Activated T-cell treated with anti-CD3 and anti-CD28 coated beads for 1 hour (primary cell): ENCODE measurements around the gene REG4.
A peak's percentile ranks its signal among the peaks of the same experiment; 100 is the strongest.
"Not testable (repeated sequence)": the region's sequence is repeated elsewhere in the genome, so short reads cannot be mapped to it uniquely, and the experiment has no call there.

ENCODE experiments used
- DNase-seq: peaks from one replicate; pipeline ENCODE4 v3.0.0-alpha.2; 2020; ENCODE audit warnings: low read depth

The REG4 gene

DNA sequence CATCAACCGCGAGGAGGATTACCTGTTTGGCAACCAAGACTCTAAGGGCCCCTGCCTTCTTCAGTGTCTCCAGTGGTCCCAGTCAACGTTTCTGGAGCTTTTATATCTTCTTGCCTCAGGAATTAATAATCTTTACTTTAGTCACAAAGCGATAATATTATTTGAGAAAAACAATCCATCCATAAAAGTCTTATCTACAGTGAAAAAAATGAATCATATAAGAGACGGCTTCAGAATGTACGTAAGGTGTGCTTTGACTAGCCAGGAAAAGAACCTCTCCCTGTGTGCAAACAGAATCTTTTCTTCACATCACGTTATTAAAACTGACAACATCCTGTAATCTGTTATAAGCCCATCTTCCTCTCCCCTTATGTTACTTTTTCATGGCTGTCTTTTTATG, at the start of gene REG4:
Gene REG4 (minus strand): TSS at position 74 of the 400 bp plus-strand sequence. CDS start 2,691 bp downstream, outside the sequence.
- DNase-seq = no peak

DNA sequence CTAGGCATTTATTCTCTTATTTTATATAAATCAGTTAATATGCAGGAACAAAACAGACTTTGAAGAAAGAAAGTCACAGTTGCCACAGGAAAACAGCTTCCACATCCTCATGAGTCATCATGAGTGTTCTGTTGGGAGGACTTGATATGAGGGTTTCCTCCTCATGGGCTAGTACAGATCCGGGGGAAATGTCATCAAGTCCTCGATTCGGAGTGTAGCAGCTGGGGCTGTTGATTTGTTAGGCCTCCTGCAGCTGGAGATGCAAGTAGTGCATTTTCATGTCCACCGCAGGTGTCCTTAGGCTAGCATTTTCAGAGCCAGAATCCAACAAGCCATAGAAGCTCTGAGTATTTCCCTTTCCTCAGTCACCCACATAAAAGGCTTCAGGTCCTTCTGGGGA, 48.4 kb upstream of the REG4 start:
- no peak for DNase-seq

DNA sequence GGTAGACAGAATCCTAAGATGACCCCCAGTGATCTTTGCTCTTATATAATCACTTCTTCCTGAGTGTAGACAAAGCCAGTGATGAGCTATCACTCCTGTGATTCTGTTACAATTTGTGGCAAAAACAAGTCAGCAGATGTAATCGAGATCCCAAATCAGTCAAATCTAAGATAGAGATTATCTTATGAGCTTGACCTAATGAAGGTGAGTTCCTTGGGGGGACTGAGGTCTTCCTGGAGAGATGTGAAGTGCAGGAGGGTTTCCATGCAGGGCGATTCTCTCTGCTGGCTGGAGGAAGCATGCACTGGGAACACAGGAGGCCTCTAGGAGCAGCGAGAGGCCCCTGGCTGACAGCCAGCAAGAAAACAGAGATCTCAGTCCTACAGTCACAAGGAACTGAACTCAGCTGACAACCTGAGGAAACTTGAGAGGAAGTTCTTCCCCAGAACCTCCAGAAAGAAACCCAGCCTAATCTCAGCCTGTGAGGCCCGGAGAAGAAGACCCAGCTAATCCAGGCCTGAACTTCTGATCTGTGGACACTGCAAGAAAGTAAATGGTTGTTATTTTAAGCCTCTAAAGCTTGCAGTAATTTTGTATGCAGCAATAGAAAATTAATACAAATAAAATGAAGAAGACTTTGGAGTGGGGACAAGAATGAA, 47.4 kb upstream of the REG4 start:
- DNase-seq = not testable (repeated sequence)

DNA sequence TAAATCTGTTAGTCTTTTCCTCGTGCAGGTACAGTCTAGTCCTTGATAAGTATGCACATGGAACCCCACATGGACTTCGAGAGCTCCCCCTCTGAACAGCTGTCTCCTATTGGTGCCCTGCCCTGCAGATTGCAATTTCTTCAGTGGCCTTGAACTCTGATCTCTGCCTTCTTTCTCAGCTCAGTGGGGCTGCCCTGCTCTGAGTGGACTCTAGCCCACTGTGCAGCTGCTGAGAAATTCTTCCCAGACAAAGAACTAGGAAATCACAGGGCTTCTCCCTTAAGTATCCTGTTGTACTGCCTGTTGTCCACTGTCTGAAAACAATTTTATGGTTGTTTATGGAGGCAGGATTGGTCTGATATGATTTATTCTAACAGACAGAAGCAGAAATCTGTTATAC, 46.9 kb upstream of the REG4 start:
- no peak for DNase-seq

DNA sequence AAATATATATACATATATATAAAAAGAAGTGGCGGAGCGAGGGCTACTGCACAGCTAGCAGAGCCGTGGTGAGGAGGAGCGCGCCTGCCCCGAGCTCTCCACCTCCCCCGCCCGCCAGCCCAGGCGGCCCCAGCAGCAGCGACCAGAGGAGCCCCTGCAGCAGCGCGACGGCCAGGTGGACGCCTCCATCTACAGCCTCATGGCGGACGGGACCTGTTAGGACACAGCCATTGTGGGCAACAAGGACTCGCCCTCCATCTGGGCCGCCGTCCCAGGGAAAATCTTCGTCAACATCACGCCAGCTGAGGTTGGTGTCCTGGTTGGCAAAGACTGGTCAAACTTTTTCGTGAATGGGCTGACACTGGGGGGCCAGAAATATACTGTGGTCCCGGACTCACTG, 41.9 kb upstream of the REG4 start:
- no peak for DNase-seq

DNA sequence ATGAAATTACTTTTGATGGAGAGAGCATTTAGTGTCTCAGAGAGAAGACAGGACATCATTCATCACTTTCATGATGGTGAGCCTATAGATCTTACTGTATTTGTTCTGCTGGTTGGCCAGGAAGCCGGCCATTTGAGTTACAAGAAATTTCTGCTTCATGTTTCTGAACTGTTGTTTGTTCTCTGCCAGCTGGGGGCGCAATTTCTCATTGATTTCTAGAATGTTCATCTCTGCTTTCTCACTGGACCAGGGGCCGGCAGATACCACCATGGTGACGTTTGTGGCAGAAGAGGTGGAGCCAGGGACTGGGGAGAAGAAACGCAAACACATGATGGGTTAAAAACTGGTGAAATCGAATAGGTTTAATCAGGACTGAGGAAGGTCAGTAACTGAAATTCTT, 32.9 kb upstream of the REG4 start:
- DNase-seq = not testable (repeated sequence)

DNA sequence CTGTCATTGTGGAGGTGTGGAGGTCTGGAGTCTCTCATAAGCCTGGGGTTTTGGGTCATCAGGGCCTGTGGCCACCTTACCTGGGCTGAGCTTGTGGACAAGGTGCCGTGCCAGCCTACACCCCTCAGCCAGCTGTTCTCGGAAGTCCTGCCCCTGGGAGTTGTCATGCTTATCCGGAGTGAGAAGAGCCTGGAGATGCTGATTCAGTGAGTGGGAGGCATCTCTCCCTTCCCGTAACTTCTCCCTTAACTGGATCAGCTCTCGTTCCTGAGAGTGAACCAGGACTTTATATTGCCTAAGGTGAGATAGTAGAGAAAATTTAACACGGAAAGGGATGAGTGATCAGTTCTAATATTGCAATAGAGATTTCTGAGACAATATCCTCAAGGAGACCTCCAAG, 30.0 kb upstream of the REG4 start:
- no peak for DNase-seq

DNA sequence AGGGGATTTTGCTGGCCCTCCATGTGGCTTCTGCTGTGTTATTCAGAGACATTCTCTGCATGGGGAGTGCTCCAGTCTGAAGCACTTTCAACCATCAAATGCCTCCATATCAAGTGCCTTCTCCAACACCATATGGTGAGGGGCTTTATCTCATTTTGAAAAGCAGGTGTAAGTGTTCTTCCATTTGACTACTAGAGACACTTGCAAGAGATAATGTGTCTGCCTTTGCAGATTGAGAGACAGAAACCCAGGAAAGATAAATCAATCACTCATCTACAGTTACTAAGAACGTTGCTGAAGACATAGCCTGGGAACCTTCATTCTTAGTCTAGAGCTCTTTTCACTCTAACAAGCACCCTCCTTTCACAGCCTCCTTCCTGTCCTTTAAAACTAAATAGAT, 29.5 kb upstream of the REG4 start:
- DNase-seq = no peak

DNA sequence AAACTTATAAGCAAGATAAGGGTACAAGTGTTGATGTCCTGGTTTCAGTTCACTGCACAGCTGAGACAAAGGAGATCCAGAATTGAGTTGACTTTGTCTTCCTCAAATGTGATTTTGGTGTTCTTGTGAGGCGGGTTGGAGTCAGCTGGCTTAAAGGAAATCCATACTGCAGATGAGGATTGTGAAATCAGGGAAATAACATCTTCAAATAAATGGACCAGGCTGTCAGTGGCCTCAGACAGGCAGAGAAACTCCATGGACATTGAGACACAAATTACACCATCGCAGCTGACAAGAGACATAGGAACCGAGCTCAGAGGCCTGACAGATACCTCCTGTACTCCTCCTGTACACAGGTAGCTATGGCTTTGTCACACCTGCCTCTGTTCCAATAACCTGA, 27.0 kb upstream of the REG4 start:
- no peak for DNase-seq

DNA sequence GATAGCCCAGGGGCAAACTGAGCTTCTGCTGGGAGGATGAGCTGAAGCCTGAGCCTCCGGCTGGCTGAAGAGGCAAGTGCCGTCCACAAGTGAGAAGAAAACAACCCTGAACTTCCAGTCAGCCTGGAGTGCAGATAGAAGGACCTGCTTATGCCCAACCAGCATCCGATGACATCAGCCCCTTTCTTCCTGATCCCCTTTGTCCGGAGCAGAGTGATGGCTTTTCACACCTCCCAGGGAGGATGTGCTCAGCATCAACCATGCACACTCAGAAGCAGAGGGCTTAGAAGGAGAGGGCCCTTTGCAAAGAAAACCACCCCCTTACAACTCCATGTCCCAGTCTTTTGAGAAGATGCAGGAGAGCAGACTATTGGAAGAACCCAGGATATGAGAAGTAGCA, 23.7 kb upstream of the REG4 start:
- DNase-seq = no peak

DNA sequence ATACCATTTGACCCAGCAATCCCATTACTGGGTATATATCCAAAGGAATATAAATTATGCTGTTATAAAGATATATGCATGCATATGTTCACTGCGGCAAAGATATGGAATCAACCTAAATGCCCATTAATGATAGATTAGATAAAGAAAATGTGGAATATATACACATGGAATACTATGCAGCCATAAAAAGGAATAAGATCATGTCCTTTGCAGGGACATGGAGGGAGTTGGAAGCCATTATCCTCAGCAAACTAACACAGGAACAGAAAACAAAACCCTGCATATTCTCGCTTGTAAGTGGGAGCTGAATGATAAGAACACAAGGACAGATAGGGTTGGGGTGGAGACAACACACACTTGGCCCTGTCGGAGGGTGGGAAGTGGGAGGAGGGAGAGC, 19.8 kb upstream of the REG4 start:
- DNase-seq = no peak

DNA sequence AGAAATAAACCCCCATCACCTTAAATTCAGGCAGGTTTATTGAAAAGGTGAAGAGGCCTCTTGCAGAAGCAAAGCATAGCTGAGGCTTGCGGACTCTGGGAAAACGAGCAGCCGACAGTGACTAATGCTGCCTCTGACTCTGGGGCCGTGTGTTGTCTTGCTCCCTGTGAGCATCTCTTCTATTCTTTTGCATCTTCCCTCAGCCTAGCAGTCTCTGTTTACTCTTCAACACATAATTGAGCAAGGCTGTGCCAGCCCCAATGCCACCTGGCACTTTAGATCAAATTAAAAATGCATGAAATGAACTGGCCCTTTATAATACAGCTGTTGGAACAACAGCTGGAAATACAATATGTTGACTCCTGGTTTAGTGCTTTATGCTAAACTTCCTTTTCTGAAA, 18.4 kb upstream of the REG4 start:
- DNase-seq = no peak

DNA sequence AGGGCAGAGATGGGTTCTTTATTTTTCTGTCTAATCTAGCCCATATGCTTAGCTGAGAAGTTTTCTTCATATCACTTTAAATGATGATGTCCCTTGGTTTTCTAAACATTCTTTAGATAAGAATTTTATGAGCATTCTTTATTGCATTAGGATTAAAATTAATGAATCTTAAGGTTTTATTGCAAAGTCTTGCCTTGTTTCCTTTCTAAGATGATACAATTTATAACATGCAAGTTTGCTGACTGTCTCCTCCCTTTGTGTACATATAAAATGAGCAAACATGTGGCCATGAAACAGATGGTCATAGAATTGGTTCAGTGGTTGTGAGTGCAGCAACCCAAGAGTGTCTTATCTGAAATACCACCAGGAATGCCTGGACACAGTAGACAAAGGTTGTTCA, 17.7 kb upstream of the REG4 start:
- not testable (repeated sequence) for DNase-seq

DNA sequence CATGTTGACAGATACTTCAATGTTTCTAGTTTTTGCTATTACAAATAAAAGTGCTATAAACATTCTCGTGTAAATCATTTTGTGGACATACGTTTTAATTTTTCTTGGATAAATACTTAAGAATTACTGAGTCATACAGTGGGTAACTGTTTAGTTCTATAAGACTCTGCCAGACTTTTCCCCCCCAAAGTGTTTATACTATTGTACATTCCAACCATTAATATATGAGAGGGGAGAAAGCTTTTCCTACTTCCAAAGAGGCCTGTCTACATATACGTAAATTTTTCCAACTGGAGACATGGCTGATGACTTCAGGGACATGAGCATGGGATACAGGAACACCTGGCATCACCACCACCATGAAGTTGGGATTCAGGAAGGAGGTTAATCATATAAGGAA, 17.0 kb upstream of the REG4 start:
- DNase-seq = no peak

DNA sequence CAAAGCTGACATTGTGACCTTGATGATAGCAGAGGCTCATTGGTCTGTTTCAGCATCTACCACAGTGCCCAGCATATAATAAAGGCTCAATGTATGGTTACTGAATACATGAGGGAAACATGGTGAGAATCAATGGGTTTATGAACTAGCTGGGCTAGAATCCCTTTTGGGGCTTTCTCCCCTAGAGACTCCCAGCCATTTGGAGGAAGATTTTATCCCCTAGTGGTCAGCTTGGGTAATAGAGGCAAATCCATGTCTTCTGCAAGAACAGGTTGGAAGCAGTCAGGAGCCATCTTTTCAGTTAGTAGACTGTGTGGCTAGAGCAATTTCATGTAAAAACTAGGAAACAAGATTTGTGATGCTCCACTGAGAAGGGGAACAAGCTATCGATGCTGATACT, 15.8 kb upstream of the REG4 start:
- no peak for DNase-seq

DNA sequence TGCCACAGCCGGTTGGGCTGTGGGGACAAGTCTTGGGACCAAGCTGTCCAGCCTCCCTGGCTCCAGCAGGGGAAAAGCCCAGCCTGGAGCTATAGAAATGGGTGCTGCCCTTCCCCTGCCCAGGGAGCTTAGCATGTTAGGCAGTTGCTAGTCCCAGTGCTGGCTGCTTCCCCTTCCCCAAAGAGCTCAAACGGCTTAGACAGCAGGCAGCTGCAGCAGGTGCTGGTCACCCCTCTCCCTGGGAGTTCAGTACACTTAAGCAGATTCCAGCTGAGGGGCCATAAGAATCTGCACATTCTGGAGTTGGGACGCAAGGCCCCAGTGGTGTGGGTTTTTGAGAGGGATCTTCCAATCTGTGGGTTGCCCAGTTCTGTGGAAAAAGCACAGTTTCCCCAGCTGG, 11.1 kb upstream of the REG4 start:
- DNase-seq = no peak

DNA sequence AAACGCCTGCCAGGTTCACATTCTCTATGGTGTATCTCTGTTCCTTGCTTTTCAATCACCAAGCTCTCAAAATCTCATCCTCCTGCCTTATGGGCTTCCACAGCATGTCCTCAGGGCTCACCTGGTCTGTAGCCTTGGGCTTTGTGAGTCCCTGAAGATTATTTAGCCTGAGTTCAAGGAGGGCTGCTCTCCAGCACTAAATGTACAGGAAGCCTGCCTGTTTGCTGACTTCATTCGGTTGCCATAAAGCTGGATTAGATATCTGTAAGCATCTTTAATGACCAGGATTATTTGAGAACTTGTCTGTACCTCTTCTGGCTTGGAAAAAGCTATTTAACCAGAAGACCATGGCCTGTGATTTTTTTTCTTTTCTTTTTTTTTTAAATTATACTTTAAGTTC, 6.9 kb upstream of the REG4 start:
- DNase-seq = no peak

DNA sequence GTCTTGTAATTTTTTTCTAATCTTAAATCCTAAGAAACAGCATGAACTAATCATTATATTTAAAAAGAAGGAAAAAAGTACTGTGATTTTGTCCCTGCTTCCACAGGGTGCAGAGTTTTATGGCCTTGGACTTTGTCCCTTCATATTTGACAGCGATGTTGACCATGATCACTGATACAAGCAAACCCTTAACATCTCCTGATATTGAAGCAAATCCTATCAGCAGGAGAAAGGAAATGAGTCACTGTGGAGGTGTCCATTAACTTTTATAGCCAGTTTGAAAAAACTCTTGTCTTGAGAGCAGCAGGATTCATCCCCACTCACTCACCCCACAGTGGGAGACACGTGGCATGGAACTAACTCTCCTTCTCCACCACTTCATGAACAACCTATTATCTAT, 5.1 kb upstream of the REG4 start:
- DNase-seq = no peak

DNA sequence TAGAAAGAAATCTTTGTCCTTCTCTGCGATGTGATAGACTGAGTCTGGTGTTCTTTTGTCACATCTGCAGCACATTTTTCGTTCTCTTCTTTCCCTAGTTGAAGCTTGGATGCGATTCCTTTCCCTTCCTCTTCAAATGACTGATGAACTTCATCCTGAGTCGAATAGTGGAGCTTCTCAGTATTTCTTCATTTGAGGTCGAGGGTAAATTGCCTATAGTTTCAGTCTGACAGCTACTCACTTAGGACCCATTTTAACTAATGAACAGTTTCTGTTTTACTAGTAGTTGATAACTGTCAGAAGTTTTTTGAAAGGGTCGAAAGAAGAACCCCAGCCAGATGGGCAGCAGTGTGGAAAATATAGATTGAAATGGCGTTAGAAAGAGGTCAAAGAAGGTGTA, 4.7 kb upstream of the REG4 start:
- DNase-seq = no peak

DNA sequence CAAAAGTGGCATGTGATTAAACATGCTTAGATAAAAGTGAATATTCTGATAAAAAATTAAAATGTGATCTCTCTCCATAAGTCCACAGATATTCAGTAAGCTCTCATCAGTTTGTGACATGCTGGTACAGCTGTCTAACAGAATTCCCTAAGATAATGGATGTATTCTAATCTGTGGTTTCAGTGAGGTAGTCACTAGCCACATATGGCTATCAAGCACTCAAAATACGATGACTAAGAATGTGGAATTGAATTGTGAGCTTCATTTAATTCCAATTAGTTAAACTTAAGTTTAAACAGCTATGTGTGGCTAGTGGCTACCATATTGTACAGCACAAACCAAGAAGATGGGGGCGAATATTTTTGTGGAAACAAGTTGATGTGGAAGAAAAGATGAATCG, 4.1 kb upstream of the REG4 start:
- no peak for DNase-seq

DNA sequence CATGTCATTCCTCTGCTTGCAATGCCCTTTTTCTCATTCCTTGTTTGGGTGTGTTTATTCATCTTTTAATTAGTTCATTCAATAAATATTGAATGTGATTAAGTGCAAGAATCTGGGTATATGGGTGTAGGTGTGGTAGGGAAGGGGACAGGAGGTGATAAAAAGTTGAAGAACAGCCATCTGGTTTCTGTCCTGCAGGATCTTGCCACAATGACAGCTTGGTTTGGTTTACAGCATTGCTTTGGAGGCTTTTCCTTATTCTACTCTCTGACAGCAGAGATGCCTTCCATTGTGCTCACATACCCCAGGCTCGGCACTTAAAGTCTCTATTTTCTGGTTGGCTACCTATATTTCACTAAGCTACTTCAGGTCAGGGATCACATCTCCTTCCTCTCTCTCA, 3.0 kb upstream of the REG4 start:
- no peak for DNase-seq

DNA sequence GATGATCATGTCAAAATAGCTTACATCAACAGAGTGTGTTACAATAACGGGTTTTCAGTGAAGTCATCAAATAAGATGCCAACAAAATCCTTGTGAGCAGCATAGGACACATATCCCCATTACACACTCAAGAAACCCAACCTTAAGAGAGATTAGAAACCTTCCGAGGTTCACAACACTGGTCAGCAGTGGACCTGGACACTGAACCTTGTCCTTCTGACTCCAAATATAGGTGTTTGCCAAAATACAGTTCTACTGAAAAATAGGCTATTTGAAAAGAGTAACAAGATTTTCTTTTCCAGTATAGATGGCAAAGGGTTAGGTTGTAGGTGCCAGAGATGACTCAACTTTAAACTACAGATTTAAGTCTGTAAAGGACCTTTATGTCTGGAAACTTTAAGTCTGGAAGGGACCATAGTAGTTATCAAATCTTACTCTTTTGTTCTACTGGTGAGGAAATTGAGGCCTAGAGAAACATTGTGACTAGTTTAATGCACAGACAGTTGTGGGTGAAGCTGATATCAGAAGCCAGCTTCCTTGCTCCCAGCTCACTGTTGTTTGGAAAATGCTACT, 811 bp upstream of the REG4 start:
- no peak for DNase-seq

DNA sequence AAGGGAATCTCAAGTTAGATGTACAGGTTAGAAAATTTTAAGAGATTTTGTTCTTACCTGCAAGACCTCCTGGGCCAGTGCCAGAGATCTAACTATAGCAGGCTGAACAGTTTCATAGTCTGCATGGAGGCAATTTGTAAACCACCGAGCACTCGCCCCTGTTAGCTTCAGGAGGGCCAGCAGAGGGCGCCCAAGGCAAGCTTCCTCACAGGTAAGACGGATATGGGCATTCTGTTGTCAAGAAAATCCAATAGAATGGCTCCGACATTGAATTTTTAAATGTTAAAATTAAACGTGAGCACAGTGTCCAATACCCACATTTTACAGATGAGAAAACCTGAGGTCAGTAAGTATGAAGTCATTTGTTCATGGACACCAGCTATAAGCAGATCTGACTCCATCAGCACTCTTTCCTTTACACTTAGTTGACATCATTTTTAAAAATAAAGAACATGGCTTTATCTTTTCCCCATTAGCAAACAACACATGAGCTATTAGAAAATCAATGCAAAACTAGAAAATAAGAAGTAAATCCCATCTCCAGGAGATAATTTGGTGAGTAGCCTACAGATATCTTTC, 2.2 kb downstream of the REG4 start:
- DNase-seq = peak; percentile 51

DNA sequence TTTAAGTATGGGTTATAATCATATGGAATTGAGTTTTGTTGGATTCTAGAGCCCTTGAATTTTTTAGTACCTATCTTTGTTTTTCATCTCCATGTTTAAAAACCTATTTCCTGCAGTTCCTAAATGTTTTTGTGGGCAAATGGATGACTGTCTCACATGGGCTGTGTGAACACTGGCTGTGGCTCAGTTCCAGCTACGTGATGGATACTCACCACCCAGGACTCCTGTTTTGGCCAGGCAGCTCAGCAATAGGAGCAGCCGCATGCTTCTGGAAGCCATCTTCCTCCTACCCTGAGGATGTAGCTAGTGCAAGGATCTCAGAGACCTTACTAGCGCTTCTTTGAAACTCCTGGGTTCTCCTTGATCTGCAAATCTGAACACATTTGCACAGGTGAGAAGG, 2.8 kb downstream of the REG4 start:
- no peak for DNase-seq
